Inferior parietal cortex (tissue), 1 donor: ENCODE measurements around the gene SARM1.
"Not testable (repeated sequence)": the region's sequence is repeated elsewhere in the genome, so short reads cannot be mapped to it uniquely, and the experiment has no call there.

Source experiments
- DNase-seq: peaks from one replicate; pipeline ENCODE4 v3.0.0-alpha.2; 2016; ENCODE audit errors: extremely low spot score

The SARM1 gene

DNA sequence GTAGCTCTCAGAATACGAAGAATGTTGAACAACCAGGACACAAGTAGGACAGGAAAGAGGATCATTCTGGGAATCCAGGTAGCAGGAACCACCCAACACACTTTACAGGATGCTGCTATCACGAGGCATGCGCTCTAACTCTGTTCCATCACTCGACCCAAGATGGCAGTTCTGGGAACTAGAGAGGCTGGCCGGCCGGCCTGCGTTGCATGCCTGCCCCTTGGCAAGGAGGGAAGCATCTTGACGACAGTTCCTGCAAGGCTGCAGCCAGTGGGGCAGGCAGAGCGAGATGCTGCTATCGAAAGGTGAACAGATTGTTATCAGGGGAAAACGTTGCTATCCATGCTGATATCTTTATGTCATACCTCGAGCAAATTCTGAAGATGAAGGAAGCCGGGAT is 53.7 kb downstream of the SARM1 start:
- DNase-seq, result no peak

DNA sequence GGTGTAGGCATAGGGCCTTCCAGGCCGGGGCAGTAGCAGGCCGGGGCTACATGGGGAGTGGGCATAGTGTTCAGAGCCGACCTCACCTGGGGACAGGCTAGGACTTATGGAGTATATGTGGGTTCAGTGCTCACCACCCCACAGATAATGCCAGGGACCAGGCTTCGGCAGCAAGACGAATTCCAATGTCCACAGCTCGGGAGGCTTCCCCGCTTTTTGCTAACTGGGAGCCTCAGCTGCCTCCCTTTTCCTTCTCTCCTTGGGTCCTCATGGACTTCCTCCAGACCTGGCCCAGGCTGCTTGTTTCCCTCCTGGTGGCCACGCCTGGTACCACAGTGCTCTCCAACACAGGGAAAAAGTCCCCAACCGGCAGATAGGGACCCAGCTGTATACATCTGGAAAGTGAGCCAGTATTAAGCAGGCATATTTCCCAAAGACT is 54.6 kb downstream of the SARM1 start:
- DNase-seq, result no peak

DNA sequence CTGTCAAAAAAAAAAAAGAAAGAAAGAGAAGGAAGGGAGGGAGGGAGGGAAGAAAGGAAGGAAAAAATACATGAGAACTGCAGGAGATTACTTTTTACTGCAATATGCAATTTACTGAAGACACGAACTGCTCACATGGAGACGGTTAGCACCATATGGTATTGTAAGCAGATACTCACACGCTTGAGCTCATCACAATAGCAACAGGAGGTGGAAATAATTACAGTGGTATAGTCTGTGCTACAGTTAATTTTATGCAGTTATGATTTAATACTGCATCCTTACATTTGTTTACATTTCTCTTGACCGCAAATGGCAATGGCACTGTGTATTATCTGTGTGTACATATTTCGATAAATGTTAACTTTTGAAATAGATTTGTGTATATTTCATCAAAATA is 55.9 kb downstream of the SARM1 start:
- DNase-seq, result no peak

DNA sequence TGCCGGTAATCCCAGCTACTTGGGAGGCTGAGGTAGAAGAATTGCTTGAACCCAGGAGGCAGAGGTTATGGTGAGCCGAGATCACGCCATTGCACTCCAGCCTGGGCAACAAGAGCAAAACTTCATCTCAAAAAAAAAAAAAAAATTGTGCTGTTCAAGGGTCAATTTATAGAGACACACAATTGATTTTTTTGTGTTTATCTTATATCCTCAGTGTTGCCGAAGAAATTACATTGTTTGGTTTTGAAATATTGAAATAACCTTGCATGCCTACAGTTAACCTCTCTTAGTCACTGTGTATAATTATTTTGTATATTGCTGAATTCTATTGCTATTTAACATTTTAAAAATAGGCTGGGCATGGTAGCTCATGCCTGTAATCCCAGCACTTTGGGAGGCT is 56.5 kb downstream of the SARM1 start:
- DNase-seq, result not testable (repeated sequence)

DNA sequence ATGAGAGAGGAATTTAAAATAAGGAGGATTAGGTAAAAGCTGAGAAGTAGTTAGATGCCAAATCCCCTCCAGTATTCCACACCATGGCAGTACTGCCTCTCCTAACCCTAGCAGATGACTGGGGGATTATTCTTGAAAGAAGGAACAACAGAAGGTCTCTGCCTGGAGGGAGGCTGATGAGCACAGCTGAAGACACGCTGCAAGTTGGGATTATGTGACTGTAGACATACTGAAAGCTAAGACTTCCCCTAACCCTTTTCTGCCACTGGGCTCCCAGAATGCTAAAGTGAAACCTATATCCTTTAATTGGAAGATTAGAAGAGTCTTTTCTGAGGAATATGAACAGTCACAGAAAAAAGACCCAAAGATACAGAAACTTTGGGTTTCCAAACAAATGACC is 62.2 kb downstream of the SARM1 start:
- DNase-seq, result no peak

DNA sequence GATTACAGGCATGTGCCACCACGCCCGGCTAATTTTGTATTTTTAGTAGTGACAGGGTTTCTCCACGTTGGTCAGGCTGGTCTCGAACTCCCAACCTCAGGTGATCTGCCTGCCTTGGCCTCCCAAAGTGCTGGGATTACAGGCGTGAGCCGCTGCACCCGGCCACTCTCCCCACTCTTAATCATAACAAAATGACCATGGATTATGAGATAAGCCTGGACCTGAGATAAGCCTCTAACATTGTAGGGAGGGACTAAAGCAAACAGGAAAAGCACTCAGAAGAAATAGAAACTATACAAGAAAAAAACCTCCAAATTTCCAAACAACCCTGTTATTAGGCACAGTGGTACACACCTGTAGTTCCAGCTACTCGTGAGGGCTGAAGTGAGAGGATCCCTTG is 62.8 kb downstream of the SARM1 start:
- not testable (repeated sequence) for DNase-seq

DNA sequence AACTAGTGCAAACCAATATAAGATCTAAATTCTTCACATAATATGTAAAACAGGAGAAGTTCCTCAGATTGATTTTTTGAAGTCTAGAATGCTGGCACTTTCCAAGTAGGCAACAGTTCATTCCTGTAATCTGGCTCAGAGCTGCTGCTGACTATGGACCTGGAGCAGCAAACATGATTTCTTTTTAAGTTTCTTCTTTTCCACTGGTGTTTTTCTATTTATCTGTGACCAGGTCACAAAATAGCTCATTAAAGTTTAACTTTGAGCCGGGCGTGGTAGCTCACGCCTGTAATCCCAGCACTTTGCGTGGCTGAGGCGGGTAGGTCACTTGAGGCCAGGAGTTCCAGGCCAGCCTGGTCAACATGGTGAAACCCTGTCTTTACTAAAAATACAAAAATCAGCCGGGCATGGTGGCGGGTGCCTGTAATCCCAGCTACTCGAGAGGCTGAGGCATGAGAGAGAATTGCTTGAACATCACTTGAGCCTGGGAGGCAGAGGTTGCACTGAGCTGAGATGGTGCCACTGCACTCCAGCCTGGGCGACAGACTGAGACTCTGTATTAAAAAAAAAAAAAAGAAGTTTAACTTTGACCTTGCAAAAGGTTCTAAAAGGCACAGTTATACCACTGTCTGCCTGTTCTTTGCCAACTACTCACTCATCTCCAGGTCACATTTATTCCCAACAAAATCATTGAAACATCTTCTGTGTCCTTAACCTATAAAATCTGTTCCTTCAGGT is 72.6 kb downstream of the SARM1 start:
- no peak for DNase-seq

DNA sequence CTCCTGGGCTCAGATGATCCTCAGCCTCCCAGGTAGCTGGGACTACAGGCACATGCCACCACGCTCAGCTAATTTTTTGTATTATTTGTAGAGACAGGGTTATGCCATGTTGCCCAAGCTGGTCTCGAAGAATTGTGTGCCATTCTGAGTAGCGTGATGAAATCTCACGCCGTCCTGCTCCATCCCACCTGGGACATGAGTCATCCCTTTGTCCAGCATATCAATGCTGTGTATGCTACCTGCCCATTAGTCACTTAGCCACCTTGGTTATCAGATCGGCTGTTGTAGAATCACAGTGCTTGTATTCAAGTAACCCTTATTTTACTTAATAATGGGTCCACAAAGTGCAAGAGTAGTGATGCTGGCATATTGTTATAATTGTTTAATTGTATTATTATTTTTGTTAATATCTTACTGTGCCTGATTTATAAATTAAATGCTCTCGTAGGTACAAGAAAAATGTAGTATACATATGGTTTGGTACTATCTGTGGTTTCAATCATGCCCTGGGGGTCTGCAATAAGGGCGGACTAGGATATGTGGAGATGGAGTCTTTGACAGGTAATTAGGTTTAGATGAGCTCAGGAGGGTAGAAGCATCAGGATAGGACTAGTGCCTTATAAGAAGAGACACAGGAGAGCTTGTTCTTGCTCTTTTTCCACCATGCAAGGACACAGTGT is 75.4 kb downstream of the SARM1 start:
- DNase-seq, result no peak

DNA sequence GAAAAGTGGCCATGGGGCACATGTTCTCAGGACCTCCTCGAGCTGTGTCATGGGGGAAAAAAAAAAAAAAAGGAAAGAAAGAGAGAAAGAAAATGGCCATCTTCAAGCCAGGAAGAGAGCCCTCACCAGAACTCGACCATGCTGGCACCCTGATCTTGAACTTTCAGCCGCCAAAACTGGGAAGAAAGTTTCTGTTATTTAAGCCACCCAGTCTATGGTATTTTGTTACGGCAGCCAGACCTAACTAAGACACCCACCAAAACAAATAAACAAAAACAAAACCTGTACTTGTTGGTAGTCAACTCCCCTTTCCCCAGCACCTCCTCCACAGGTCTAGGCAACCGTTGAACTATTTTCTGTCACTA is 75.9 kb downstream of the SARM1 start:
- no peak for DNase-seq

DNA sequence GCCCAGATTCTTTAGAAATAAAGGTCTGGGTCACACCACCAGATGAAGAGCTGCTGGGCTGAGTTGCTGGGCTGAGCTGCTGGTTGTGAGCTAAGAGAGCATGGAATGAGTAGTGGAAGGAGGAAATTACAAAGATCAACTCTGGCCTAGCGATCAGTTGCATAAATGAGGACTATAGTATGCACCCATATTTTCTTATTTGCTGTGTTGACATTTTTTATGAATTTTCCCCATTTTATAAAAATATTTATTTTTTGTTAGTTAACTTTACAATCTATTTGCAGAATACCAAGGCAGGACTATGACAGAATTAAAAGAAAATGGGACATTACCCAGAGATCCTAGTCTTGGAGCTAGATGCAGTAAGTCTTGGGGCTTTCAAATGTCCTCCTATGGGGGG is 78.4 kb downstream of the SARM1 start:
- DNase-seq, result no peak
